ENCODE results near the gene PLXNA2.

PLXNA2 gene

DNA sequence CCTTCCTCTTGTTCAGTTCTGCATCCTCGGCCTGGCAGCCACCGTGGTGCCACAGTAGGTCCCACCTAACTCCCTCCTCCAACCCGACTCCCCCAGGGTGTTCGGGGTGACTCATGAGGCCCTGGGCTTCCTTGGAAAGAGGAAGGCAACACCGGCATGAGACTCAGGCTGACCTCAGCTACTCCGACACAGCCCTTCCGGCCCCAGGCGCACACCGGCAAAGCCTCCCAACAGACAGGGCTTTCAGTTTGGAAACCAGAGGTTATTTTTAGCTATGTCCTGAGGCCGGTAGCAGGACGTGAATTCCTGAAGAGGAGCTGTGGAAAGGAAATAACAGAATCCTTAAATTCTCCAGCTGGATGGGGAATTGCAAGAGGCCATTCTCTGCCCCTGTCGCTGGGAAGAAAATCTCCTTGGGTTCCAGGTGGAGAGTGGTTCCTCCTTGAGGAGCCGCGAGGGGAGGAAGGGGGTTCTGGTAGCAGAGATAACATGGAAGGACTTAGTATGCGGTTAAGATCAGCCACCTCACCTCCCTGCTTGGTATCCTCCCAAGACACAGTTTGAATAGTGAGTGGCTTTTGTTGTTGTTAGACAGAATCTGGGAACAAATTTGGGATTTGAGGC is 24.4 kb downstream of the PLXNA2 start:
- FAIRE-seq: no peak

- FAIRE-seq: no peak
Observed at GRCh38 chr1:208219098-208219658, 25.0 kb downstream of the PLXNA2 start.

- no peak for FAIRE-seq
Observed at GRCh38 chr1:208218237-208219097, 25.7 kb downstream of the PLXNA2 start.

DNA sequence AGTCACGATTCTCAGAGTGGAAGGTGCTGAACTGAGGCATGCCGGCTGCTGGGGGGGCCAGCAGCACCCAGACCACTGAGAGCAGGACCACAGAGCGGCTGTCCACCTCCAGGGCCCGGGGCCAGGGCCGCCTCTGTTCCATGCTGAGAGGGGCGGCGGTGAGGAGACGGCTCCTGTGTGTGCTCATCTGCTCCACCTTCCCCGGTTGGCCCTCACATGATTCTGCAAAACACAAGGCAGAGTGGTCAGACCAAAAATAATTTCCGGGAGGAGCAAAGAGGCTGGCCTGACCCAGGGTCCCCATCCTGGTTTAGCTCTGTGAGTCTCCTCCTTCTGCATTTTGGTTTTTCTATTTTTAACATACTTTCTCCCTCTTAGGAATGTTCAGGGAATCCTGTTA is 26.4 kb downstream of the PLXNA2 start:
- FAIRE-seq: no peak

DNA sequence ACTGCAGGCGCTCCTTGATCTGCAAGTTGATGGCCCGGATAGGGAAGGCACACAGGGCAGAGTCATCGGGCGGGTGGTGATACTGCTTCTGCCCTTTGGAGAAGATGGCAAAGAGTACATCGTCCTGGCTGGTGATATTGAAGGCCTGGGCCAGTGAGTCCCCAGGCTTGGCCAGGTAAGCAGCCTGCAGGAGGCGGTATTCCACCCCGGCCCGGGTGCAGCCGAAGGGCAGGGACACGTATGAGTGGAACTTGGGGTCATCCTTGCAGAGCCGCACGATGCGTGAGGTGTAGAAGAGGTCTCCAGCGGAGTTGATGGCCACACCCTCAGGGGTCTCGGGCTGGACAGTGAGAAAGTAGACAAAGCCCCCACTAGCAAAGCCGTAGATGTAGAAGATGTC is 27.4 kb downstream of the PLXNA2 start:
- no peak for FAIRE-seq

- FAIRE-seq: no peak
Observed at GRCh38 chr1:208216062-208216461, 28.1 kb downstream of the PLXNA2 start.

GRCh38 chr1:208215393-208215792 is 28.8 kb downstream of the PLXNA2 start:
- no peak for FAIRE-seq

DNA sequence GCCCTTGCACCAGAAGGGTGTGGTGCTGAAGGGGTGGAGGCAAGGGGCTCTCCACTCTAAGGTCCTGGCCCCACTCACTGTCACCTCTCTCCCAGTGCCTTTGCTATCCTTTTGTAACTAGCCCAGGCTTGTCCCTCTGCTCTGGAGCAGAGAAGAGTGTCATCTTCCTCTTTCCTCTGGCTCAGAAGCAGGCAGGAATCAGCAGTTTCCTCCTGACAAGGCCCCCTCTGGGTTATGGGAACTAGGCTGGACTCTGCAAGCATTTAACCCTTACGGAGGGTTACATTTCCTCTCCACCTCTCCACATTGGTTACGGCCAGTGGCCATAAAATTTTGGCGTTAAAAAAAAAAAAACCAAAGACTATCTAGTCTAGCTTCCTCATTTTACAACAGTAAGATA is 30.4 kb downstream of the PLXNA2 start:
- no peak for FAIRE-seq

- no peak for FAIRE-seq
Observed at GRCh38 chr1:208212893-208213292, 31.3 kb downstream of the PLXNA2 start.

GRCh38 chr1:208211921-208212843 is 32.0 kb downstream of the PLXNA2 start:
- FAIRE-seq: no peak

DNA sequence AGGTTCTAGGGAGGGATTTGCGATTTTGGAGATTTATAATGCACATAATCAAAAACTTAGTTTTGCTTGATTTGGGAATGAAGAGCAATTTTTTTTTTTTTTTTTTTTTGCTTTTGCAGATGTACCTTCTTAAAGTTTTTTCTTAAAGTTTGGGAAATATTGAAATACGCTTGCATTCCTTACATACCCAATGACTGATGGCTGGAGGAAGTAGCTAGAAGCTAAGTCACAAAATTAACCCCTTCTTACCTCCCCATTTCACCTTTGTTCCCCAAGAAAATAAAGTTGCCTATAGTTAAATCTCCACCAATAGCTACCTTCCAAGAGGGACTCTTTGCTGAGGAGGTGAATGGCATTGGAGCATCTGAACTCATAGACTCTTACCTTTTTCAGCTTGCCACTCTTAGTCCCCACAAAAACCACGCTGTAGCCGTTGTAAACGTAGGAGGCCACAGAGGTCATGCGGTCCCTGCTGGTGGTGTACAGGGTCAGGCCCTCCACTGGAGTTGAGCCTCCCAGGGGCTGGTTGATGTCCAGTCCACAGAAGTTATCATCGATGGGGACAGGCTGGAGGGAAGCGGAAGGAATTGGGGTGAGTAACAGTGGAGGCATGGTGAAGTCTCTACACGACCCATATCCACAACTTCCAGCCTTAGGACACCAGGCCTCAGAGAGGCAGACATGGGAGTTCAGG is 34.1 kb downstream of the PLXNA2 start:
- no peak for FAIRE-seq

- no peak for FAIRE-seq
Observed at GRCh38 chr1:208209286-208209685, 34.9 kb downstream of the PLXNA2 start.

GRCh38 chr1:208208132-208208487 is 36.1 kb downstream of the PLXNA2 start:
- FAIRE-seq: no peak

GRCh38 chr1:208207388-208208131 is 36.6 kb downstream of the PLXNA2 start:
- no peak for FAIRE-seq

- FAIRE-seq: no peak
Observed at GRCh38 chr1:208206092-208206698, 38.0 kb downstream of the PLXNA2 start.

GRCh38 chr1:208205216-208206013 is 38.8 kb downstream of the PLXNA2 start:
- FAIRE-seq: no peak

- no peak for FAIRE-seq
Observed at GRCh38 chr1:208204779-208205178, 39.4 kb downstream of the PLXNA2 start.

GRCh38 chr1:208203848-208204609 is 40.2 kb downstream of the PLXNA2 start:
- FAIRE-seq: no peak

- FAIRE-seq: no peak
Observed at GRCh38 chr1:208203127-208203847, 40.9 kb downstream of the PLXNA2 start.

Data from colon (tissue), 2 donors.